GM12892 (cell line): Measurements from ENCODE around the gene MET.
"Not testable (repeated sequence)": the region's sequence is repeated elsewhere in the genome, so short reads cannot be mapped to it uniquely, and the experiment has no call there.

Experiments used
- POLR2A ChIP-seq: IDR thresholded peaks from 2 replicates; pipeline ENCODE4 v1.6.1; 2011; ENCODE audit warnings: low read depth, low read length, control low read depth
- POLR2AphosphoS5 ChIP-seq: IDR thresholded peaks from 2 replicates; pipeline ENCODE4 v1.6.1; 2011; ENCODE audit warnings: low read depth, low read length, control low read depth
- TAF1 ChIP-seq: IDR thresholded peaks from 2 replicates; pipeline ENCODE4 v1.6.1; 2011; ENCODE audit warnings: low read depth, mild to moderate bottlenecking, control low read depth, low read length, borderline replicate concordance

DNA sequence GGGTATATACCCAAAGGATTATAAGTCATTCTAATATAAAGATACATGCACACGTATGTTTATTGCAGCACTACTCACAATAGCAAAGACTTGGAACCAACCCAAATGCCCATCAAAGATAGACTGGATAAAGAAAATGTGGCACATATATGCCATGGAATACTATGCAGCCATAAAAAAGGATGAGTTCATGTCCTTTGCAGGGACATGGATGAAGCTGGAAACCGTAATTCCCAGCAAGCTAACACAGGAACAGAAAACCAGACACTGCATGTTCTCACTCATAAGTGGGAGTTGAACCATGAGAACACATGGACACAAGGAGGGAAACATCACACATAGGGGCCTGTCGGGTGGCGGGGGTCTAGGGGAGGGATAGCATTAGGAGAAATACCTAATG, 79.1 kb downstream of the MET start:
- not testable (repeated sequence) for TF ChIP-seq POLR2A, TAF1, POLR2AphosphoS5
